ENCODE results near the gene PLA2G7.
A peak's percentile ranks its signal among the peaks of the same experiment; 100 is the strongest.

PLA2G7 gene

GRCh38 chr6:46688966-46689335, 46.2 kb downstream of the PLA2G7 start:
- DNase-seq (ENCODE audit: low spot score), result no peak

GRCh38 chr6:46688117-46688965, 46.8 kb downstream of the PLA2G7 start:
- DNase-seq (ENCODE audit: low spot score), result no peak

- DNase-seq (ENCODE audit: low spot score), result no peak
Measured at GRCh38 chr6:46687619-46688097, 47.5 kb downstream of the PLA2G7 start, which contains the start of gene TDRD6. Gene TDRD6, plus strand, starts transcription at chr6:46687885. Its CDS starts 244 bp downstream, at chr6:46688129.

- DNase-seq (ENCODE audit: low spot score), result no peak
Measured at GRCh38 chr6:46684771-46685170, 50.4 kb downstream of the PLA2G7 start.

GRCh38 chr6:46677314-46677654, 57.9 kb downstream of the PLA2G7 start:
- no peak for DNase-seq (ENCODE audit: low spot score)

GRCh38 chr6:46676604-46677313, 58.4 kb downstream of the PLA2G7 start:
- no peak for DNase-seq (ENCODE audit: low spot score)

GRCh38 chr6:46674410-46674809, 60.8 kb downstream of the PLA2G7 start:
- DNase-seq (ENCODE audit: low spot score), result peak; percentile 56

- no peak for DNase-seq (ENCODE audit: low spot score)
Measured at GRCh38 chr6:46667377-46667776, 67.8 kb downstream of the PLA2G7 start.

- DNase-seq (ENCODE audit: low spot score), result no peak
Measured at GRCh38 chr6:46661483-46661882, 73.7 kb downstream of the PLA2G7 start.

- DNase-seq (ENCODE audit: low spot score), result no peak
Measured at GRCh38 chr6:46657642-46658041, 77.5 kb downstream of the PLA2G7 start.

- peak; percentile 28 for DNase-seq (ENCODE audit: low spot score)
Measured at GRCh38 chr6:46655803-46656202, 79.4 kb downstream of the PLA2G7 start.

Measured in pons (tissue), 1 donor.